Stomach (tissue), 4 donors: ENCODE data around the gene WDR70.

ENCODE experiments used
- CTCF ChIP-seq, 7 experiments: fragments of 450-650 bp in 4 of 7; fragments of 200-600 bp in 3 of 7; sonication (generic) in 3 of 7; IDR thresholded peaks; one replicate each; pipeline ENCODE4 v1.5.1; 2016 to 2019; ENCODE audit warnings: antibody characterized with exemption in 7 of 7, control low read depth in 2 of 7, mild to moderate bottlenecking in 1 of 7
- POLR2A ChIP-seq, 4 donors: fragments of 450-650 bp; IDR thresholded peaks; one replicate each; pipeline ENCODE4 v1.6.1; 2016; ENCODE audit warnings: antibody characterized with exemption in 4 of 4, control low read depth in 2 of 4, mild to moderate bottlenecking in 1 of 4, moderate library complexity in 1 of 4
- POLR2AphosphoS5 ChIP-seq, 3 donors: sonication (generic); formaldehyde crosslinking; IDR thresholded peaks; one replicate each; pipeline ENCODE4 v1.6.1; 2016; ENCODE audit warnings: antibody characterized with exemption in 3 of 3

GRCh38 chr5:37568018-37568753 is 189.1 kb downstream of the WDR70 start:
- TF ChIP-seq CTCF (IDR thresholded peaks at IDR 0.05) (no peak), POLR2A (IDR thresholded peaks at IDR 0.05) (no peak), POLR2AphosphoS5 (IDR thresholded peaks at IDR 0.05) (no peak)
